ENCODE results near the gene RPL10A. TPM values are rescaled to one million over a fixed set of nuclear protein-coding genes. Genes with fewer than 3 reads are reported as not detected.

RPL10A gene
- polyA plus RNA-seq, 1 donor: 2,412 TPM

DNA sequence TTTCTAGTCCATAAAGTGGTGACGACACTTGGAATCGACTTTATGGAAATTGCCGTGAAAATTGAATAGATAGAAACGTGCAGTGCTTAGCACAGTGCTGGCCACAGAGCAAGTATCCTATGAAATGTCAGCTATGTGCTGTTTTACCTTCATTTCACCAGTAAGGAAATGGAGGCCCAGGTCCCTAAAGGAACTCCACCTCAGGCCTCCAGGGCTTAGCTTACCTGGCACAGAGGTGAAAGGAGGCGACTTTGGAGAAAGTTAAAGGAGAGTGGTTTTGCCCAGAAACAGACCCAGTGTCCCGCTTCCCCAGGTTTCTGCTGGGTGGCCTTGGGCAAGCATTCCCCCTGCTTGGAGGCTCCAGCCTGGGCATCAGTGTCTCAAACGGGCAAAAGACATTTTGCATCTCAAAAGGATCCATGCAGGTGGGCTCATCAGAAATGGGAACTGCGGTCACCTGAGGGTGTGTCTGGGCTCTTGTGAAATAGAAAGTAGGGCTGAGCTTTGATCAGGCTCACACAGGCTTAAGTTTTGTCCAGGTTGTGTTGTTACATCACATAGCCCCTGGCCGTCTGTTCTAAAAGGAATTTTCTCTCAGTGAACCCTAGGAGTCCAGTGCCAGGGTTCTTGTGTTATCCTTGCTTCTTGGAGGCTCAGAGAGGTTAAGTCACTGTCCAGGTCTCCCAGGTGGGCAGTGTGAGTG is 51.3 kb downstream of the RPL10A start:
- H3K4me3 ChIP-seq (ENCODE audit: low read length): no peak overlapping the region
- H3K27ac ChIP-seq (ENCODE audit: low read length): no peak overlapping the region
- WGBS (ENCODE audit: insufficient coverage, low lambda C conversion rate): 100% methylated on average over 1 of the region's 9 CpGs
- H3K4me1 ChIP-seq (ENCODE audit: control insufficient read depth, insufficient read depth, low read length): no peaks in the 10 kb centered on the region
- no peaks in the 10 kb centered on the region for H3K36me3 ChIP-seq (ENCODE audit: control insufficient read depth, insufficient read depth, low read length)
- H3K9me3 ChIP-seq (ENCODE audit: control insufficient read depth, low read depth, low read length): no peaks in the 10 kb centered on the region
- no peaks in the 10 kb centered on the region for H3K27me3 ChIP-seq (ENCODE audit: control insufficient read depth, insufficient read depth, low read length)
- DNase-seq: no peak

Other genes with a start within 250 kb of the RPL10A start
- gene ZNF76, start 208.7 kb upstream of the RPL10A start, polyA plus RNA-seq: 35.7 TPM
- gene DEF6, start 170.6 kb upstream of the RPL10A start, polyA plus RNA-seq: 13.2 TPM
- gene PPARD, start 125.8 kb upstream of the RPL10A start, polyA plus RNA-seq: 26.3 TPM
- 9.6 TPM for gene FANCE, start 16.1 kb upstream of the RPL10A start, polyA plus RNA-seq
- 41.2 TPM for gene TEAD3, start 28.7 kb downstream of the RPL10A start, polyA plus RNA-seq
- 1.2 TPM for gene TULP1, start 44.5 kb downstream of the RPL10A start, polyA plus RNA-seq
- 9.4 TPM for gene FKBP5, start 220.5 kb downstream of the RPL10A start, polyA plus RNA-seq

All from large intestine (tissue), 3 donors.